ENCODE measurements around the gene MPIG6B. TPM values are rescaled to one million over a fixed set of nuclear protein-coding genes. Genes with fewer than 3 reads are reported as not detected.

The MPIG6B gene
- total RNA-seq, 4 donors from 2014 or later = 0.54 TPM; not detected in 3

DNA sequence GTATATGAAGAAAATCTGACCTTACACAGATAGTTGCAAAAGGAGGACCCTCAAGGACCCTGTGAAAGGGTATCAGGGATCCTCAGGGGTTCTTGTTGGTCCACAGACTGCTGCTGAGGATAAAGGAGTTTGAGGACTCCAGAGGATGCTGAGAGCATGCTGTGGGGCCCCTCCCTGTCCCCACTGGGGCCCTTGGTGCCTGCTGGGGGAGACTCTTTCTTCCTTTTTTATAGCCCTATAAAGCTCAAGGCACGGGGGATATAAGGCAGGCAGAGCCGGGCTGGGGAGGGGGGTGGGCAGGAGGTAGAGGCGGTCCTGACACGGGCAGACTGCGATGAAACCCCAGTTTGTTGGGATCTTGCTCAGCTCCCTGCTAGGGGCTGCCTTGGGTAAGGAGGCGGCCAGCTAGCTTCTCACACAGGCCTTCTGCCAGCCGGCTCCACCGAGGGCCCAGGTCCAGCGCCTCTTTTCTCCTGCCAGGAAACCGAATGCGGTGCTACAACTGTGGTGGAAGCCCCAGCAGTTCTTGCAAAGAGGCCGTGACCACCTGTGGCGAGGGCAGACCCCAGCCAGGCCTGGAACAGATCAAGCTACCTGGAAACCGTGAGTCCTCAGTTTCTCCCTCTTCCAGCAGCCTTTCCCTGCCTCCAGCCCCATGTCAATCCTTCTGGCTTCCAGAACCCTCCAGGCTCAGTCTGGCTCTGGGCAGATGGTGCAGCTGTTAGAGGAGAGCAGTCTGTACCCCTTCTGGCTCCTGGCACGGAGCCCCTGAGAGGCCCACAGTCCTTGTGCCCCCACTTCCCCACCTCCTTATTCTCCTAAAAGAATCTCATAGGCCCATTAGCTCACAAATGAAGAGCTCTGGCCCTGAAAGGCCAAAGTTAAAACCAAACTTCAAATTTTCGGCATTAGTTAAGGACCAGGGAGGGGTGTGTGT is 7.9 kb upstream of the MPIG6B start, which contains the start of gene LY6G6D:
Gene LY6G6D, plus strand, starts transcription at position 327 of the 937 bp plus-strand sequence. Its CDS starts 8 bp downstream, at position 335.
- no peaks in the 10 kb centered on the region for H3K27me3 ChIP-seq
- no peaks in the 10 kb centered on the region for H3K36me3 ChIP-seq
- H3K4me3 ChIP-seq = no peak within 1 kb of the TSS
- H3K9me3 ChIP-seq = no peaks in the 10 kb centered on the region
- 73 to 100% methylated on average over 1 of the region's 16 CpGs for WGBS, 2 donors (ENCODE audit: low coverage in 1 of 2)
- H3K4me1 ChIP-seq = no peaks in the 10 kb centered on the region
- no peak for ATAC-seq
- TF ChIP-seq POLR2A (IDR thresholded peaks at IDR 0.05) (no peak), EP300 (IDR thresholded peaks at IDR 0.05) (no peak), POLR2AphosphoS5 (IDR thresholded peaks at IDR 0.05) (no peak)
- TF ChIP-seq, protein P1, sequence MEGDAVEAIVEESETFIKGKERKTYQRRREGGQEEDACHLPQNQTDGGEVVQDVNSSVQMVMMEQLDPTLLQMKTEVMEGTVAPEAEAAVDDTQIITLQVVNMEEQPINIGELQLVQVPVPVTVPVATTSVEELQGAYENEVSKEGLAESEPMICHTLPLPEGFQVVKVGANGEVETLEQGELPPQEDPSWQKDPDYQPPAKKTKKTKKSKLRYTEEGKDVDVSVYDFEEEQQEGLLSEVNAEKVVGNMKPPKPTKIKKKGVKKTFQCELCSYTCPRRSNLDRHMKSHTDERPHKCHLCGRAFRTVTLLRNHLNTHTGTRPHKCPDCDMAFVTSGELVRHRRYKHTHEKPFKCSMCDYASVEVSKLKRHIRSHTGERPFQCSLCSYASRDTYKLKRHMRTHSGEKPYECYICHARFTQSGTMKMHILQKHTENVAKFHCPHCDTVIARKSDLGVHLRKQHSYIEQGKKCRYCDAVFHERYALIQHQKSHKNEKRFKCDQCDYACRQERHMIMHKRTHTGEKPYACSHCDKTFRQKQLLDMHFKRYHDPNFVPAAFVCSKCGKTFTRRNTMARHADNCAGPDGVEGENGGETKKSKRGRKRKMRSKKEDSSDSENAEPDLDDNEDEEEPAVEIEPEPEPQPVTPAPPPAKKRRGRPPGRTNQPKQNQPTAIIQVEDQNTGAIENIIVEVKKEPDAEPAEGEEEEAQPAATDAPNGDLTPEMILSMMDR (IDR thresholded peaks at IDR 0.05) = no peak
- H3K27ac ChIP-seq = no peak within 1 kb of the TSS

DNA sequence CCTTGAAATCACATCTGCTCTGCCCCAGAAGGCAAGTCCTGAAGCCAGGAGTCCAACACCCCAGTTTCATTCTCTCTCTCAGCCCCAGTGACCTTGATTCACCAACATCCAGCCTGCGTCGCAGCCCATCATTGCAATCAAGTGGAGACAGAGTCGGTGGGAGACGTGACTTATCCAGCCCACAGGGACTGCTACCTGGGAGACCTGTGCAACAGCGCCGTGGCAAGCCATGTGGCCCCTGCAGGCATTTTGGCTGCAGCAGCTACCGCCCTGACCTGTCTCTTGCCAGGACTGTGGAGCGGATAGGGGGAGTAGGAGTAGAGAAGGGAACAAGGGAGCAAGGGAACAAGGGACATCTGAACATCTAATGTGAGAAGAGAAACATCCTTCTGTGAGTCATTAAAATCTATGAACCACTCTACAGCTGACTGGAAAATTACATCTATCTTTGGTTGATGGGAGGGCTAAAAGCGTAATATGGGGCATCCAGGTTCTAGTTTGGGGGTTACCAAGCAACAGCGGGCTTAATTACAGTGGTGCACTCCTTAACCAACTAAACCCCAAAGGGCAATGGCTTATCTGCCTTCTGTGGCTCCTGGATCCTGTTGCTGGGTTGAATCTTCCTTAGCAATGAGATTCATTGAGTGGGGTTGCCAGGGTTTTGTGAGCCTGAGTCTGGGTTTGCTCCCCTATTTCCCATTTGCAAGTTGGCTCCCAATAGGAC is 5.5 kb upstream of the MPIG6B start:
- WGBS, 2 donors (ENCODE audit: low coverage in 1 of 2) = 72 to 89% methylated on average over 2 to 5 of the region's 10 CpGs
- Histone ChIP-seq H3K27ac (no peak overlapping the region), H3K36me3 (no peaks in the 10 kb centered on the region), H3K27me3 (no peaks in the 10 kb centered on the region), H3K4me1 (no peaks in the 10 kb centered on the region), H3K4me3 (no peak overlapping the region), H3K9me3 (no peaks in the 10 kb centered on the region)
- TF ChIP-seq EP300 (IDR thresholded peaks at IDR 0.05) (no peak), POLR2A (IDR thresholded peaks at IDR 0.05) (no peak)
- no peak for ATAC-seq

DNA sequence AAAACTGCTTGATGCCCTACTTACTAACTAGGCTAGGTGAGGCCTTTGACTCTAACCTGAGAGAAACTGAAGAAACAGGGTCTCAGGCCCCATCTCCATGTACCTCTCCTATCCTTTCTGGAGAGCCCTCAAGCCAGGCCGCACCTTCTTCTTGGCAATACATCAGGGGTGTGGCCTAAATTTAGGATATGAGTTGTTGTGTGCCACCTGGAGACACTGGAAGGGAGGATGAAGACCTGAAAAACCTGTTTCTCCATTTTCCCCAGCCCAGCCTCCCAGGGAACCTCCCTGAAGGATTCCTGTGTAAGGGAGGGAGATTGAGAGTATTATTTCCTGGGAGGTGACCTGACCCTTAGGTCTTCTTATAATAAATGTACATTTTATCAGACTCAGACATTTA is 4.9 kb upstream of the MPIG6B start:
- 83 to 86% methylated on average over 1 of the region's 1 CpG for WGBS, 2 donors (ENCODE audit: low coverage in 1 of 2)
- no peak for ATAC-seq

DNA sequence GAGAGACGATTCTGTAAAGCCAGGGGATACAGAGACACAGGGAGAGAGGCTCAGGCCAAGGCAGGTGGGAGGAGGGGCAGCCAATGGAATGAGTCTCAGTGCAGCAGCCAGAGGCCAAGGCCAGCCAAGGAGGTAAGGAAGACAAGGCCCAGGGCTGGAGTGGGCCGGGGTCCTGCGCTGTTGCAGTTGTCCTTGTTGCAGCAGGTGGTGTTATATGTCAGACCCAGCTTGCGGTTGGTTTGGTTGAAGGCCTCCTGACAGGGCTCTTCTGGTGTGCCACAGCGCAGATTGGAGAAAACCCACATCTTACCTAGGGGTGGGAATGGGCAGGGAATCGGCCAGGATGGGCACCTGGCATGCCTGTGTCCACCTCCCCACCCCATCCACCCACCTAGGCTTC is 4.2 kb upstream of the MPIG6B start:
- Histone ChIP-seq H3K27me3 (no peaks in the 10 kb centered on the region), H3K9me3 (no peaks in the 10 kb centered on the region), H3K4me3 (no peak overlapping the region), H3K36me3 (no peaks in the 10 kb centered on the region), H3K27ac (no peak overlapping the region), H3K4me1 (no peaks in the 10 kb centered on the region)
- 35 to 61% methylated on average over 2 of the region's 6 CpGs for WGBS, 2 donors (ENCODE audit: low coverage in 1 of 2)
- no peak for ATAC-seq
- TF ChIP-seq POLR2AphosphoS5 (IDR thresholded peaks at IDR 0.05) = no peak
- TF ChIP-seq, protein P1 (IDR thresholded peaks at IDR 0.05) = no peak
- TF ChIP-seq EP300 (IDR thresholded peaks at IDR 0.05) = no peak
- no peak for TF ChIP-seq POLR2A (IDR thresholded peaks at IDR 0.05)

More for the DNA sequence above, 4.9 kb upstream of the MPIG6B start:
- H3K4me3 ChIP-seq = no peak overlapping the region
- no peaks in the 10 kb centered on the region for H3K4me1 ChIP-seq
- H3K27me3 ChIP-seq = no peaks in the 10 kb centered on the region
- TF ChIP-seq, protein P1 (IDR thresholded peaks at IDR 0.05) = no peak
- TF ChIP-seq POLR2AphosphoS5 (IDR thresholded peaks at IDR 0.05) = no peak
- no peak for TF ChIP-seq POLR2A (IDR thresholded peaks at IDR 0.05)
- TF ChIP-seq EP300 (IDR thresholded peaks at IDR 0.05) = no peak
- no peaks in the 10 kb centered on the region for H3K9me3 ChIP-seq
- no peaks in the 10 kb centered on the region for H3K36me3 ChIP-seq
- no peak overlapping the region for H3K27ac ChIP-seq

DNA sequence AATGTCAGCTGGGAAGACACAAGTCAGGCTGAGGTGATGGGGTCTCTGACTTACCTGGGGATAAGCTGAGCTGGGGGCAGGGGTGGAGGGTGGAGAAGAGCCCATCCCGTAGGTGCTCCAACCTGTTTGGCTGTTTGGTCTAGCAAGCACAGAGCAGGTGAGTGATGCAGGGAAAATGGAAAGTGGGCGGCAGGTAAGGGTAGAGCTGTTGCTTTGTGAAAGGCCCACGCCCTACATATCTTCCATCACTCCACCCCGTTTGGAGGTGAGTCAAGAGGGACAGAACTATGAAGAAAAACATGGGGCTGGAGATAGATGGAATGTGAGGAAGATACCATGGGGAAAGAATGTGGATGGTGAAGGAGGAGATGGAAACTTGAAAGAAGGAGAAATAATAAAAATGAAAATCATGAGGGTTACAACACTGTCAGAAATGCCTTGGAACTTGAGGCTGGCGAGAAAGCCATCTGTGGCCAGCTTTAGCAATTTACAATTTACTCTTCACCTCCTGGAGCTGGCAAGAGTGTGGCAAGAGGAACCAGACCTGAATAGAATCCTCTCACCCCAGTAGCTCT is 2.9 kb upstream of the MPIG6B start:
- no peak for TF ChIP-seq POLR2A (IDR thresholded peaks at IDR 0.05)
- H3K36me3 ChIP-seq = peaks cover 0 to 5% of the 10 kb centered on the region in 2 donors
- H3K27me3 ChIP-seq = no peaks in the 10 kb centered on the region
- H3K9me3 ChIP-seq = no peaks in the 10 kb centered on the region
- H3K4me3 ChIP-seq = no peak overlapping the region
- no peak overlapping the region for H3K27ac ChIP-seq
- 84% methylated on average over 5 of the region's 5 CpGs; no CpG with 5 or more reads in 1 of the 2 donors for WGBS, 2 donors (ENCODE audit: low coverage in 1 of 2)
- ATAC-seq = no peak
- H3K4me1 ChIP-seq = no peaks in the 10 kb centered on the region

All from gastroesophageal sphincter (tissue), 4 donors.